ENCODE measurements around the gene ZNF407.

The ZNF407 gene

DNA sequence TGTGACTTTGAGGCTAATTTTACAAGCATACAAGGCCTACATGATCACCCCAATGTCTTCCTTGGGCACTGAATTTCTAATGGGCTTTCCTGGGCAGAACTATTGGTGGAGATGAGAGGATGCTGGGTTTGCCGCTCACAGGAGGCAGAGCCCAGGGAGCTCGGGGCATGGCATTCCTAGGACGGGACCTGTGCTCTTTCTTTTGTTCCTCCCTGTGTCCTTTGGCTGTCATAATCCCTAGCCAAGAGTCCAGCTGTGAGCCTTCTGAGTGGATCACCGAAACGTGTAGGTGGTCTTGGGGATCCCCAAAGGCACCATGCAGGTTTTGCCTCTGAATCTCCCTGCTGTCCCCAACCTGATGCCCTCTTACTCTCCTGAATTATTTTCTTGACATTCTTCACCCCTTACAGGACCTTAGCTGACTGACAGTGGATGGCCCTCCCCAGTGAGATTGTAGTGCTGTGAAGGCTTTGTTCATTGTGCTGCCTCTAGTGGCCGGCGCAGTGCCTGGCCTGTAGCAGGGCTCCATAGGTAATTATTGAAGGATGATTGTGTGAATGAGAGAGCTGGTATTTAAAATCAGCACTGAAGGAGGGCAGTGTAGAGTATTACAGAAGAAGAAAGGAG lies 221.9 kb downstream of the ZNF407 start:
- Mint-ChIP-seq H3K27me3 (no peaks in the 10 kb centered on the region), H3K4me1 (peaks cover 3% of the 10 kb centered on the region), H3K4me3 (no peak overlapping the region), H3K36me3 (peaks cover 16% of the 10 kb centered on the region), H3K9me3 (peaks cover 1% of the 10 kb centered on the region), H3K27ac (no peak overlapping the region)
- DNase-seq (ENCODE audit: low spot score in 2 of 2) (no peak), ATAC-seq (ENCODE audit: low read depth) (no peak)

DNA sequence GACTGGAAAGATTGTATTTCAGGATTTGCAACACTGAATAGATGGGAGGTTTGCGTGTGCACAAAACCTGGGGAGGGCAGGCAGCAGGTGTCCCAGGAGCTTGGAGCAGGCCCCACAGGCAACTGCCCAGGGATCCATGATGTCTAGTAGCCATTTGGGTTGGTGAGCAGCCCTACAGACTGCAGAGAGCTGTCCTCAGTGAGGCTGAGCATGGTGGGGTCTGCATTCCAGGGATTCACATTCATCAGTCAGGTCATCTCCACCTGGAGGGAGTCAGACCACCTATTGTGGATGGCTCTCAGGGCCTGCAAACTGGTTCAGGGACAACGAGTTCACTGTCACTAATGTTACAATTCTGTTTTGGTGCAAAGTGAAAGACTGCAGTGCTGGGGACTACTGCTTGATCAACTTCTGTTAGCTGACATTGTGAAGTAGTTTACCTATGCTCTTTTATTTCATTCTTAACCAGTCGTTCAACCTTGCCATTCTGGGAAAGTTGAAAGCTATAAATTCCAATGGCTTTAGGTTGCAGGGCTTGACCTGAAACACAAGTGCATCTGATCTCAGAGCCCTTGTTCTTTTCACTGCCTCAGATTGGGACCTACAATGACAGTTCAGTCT lies 222.6 kb downstream of the ZNF407 start:
- DNase-seq (ENCODE audit: low spot score in 2 of 2) (no peak), ATAC-seq (ENCODE audit: low read depth) (no peak)
- Mint-ChIP-seq H3K36me3 (peaks cover 16% of the 10 kb centered on the region), H3K4me1 (peaks cover 7% of the 10 kb centered on the region), H3K9me3 (peaks cover 1% of the 10 kb centered on the region), H3K4me3 (no peak overlapping the region), H3K27me3 (no peaks in the 10 kb centered on the region), H3K27ac (no peak overlapping the region)

DNA sequence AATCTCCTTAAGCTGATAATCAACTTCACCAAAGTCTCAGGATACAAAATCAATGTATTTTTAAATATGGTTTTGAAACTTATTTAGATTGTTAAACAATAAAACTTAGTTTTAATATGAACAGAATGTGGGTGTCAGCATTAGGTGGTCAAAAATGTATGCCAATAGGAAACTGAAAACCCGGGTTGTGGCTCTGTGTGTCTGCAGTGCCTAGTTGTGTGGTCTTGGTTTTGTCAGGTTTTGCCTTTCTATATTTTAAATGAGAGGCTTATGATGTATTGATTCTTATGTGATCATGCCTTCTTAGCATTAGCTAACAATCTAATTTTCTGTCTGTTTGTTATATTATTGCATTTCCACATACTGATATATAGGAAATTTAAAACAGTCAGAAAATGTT lies 227.8 kb downstream of the ZNF407 start:
- Mint-ChIP-seq H3K27ac (no peak overlapping the region), H3K4me1 (peaks cover 7% of the 10 kb centered on the region), H3K9me3 (peaks cover 1% of the 10 kb centered on the region), H3K36me3 (peaks cover 16% of the 10 kb centered on the region), H3K4me3 (no peak overlapping the region), H3K27me3 (no peaks in the 10 kb centered on the region)
- DNase-seq (ENCODE audit: low spot score in 2 of 2) = no peak
- no peak for ATAC-seq (ENCODE audit: low read depth)

DNA sequence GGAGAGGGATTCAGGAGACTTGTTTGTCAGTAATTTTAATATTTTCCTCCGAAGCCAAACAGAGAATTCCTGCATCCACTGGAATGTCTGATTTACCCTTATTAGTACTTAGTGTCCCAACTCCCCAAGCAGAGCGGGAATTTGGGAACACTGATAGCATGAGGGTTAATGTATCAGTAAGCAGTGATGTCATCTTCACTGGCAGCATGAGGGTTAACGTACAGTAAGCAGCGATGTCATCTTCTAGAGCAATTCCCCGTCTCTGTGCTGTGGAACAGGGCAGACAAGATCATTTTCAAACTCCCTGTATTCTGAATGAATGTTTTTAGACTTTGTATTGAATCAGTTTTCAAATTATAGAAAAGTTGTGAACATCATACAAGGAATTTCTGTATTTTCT lies 228.9 kb downstream of the ZNF407 start:
- DNase-seq (ENCODE audit: low spot score in 2 of 2) (no peak), ATAC-seq (ENCODE audit: low read depth) (no peak)
- Mint-ChIP-seq H3K4me1 (peaks cover 3% of the 10 kb centered on the region), H3K9me3 (no peaks in the 10 kb centered on the region), H3K27me3 (no peaks in the 10 kb centered on the region), H3K36me3 (peaks cover 13% of the 10 kb centered on the region), H3K27ac (no peak overlapping the region), H3K4me3 (no peak overlapping the region)

DNA sequence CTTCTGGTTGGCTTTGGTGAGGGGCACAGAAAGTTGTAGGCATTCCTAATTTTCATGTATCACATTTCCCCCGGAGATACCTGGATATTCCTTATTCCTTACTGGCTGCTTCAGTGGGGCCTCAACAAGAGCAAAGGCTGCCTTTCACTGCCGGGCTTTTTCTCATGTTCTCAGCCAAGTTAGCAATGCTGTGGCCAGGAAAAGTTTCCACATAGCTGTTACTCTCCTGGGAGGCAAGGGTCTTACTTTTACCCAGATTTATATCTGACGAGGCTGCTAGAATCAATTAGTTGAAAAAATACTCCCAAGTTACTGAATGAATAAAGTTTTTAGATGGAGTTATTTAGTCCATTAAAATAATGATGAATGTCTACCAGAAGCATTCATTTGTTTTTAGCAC lies 230.5 kb downstream of the ZNF407 start:
- no peaks in the 10 kb centered on the region for H3K9me3 Mint-ChIP-seq
- peaks cover 11% of the 10 kb centered on the region for H3K36me3 Mint-ChIP-seq
- H3K4me3 Mint-ChIP-seq = no peak overlapping the region
- H3K27me3 Mint-ChIP-seq = no peaks in the 10 kb centered on the region
- H3K4me1 Mint-ChIP-seq = peaks cover 3% of the 10 kb centered on the region
- ATAC-seq (ENCODE audit: low read depth) = no peak
- DNase-seq (ENCODE audit: low spot score in 2 of 2) = no peak
- H3K27ac Mint-ChIP-seq = no peak overlapping the region

DNA sequence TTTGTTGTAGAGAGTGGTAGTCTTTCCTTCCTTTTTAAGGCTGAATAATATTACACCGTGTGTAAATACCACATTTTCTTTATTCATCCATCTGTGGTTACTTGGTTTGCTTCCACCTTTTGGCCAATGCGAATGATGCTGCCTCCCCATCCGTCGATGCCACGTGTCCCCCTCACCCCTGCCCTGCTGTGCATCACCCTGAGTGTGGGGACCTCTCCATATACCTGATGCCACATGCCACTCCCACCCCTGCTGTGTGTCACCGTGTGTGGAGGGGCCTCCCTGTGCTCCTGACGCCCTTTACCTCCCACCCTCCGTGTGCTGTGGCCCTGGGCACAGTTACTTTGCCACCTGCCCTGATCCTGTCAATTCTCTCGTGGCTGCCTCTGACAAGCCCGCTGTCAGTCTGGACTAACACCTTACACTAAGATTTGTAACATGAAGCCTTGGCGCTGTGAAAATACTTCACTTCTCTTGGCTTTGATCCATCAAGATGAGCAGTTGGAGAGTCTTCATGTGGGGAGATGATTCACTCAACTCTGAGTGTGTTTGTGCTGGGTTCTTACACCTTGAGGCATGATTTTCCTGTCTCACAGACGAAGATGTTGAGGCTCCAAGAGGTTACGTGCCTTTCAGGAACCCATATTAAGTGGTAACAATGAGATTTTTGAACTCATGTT lies 234.0 kb downstream of the ZNF407 start:
- H3K4me3 Mint-ChIP-seq = no peak overlapping the region
- H3K9me3 Mint-ChIP-seq = no peaks in the 10 kb centered on the region
- DNase-seq (ENCODE audit: low spot score in 2 of 2) (no peak), ATAC-seq (ENCODE audit: low read depth) (no peak)
- no peaks in the 10 kb centered on the region for H3K27me3 Mint-ChIP-seq
- no peaks in the 10 kb centered on the region for H3K4me1 Mint-ChIP-seq
- H3K27ac Mint-ChIP-seq = no peak overlapping the region
- H3K36me3 Mint-ChIP-seq = peaks cover 12% of the 10 kb centered on the region

DNA sequence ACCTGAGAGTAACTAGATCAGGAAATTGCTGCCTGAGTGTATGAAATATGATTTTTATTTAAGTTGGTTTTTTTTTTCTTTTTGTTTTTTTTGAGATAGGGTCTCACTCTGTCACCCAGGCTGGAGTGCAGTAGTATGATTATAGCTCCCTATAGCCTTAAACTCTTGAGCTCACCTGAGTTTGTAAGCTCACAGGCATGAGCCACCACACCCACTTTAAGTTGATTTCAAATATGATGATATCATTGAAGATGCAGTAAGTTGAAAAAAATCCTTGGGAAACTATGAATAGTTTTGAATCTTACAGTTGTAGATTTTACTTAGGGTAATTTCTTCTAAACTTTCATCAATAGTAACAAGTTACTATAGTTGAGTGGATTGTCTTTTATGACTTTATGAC lies 234.7 kb downstream of the ZNF407 start:
- H3K36me3 Mint-ChIP-seq = peaks cover 13% of the 10 kb centered on the region
- DNase-seq (ENCODE audit: low spot score in 2 of 2) (no peak), ATAC-seq (ENCODE audit: low read depth) (no peak)
- no peak overlapping the region for H3K27ac Mint-ChIP-seq
- H3K9me3 Mint-ChIP-seq = no peaks in the 10 kb centered on the region
- no peaks in the 10 kb centered on the region for H3K27me3 Mint-ChIP-seq
- no peaks in the 10 kb centered on the region for H3K4me1 Mint-ChIP-seq
- no peak overlapping the region for H3K4me3 Mint-ChIP-seq

DNA sequence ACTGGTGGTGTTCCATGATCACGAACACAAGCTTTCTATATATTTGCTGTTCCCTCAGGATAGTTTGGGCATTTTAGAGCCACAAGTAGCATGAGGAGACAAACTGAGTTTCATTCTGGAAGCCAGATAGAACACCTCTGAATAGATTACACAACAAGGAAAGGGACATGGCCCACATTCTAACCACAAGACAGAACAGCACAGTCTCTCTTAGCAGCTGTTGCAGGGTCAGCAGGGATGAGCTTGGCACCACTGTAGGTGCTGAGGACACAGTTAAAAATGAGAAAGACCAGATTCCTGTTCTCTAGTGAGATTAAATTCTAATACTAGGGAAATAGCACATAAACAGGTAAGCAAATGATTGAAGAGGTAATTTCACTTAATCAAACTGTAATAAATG lies 235.3 kb downstream of the ZNF407 start:
- ATAC-seq (ENCODE audit: low read depth) (no peak), DNase-seq (ENCODE audit: low spot score in 2 of 2) (no peak)
- no peaks in the 10 kb centered on the region for H3K4me1 Mint-ChIP-seq
- no peak overlapping the region for H3K27ac Mint-ChIP-seq
- no peaks in the 10 kb centered on the region for H3K9me3 Mint-ChIP-seq
- H3K36me3 Mint-ChIP-seq = peaks cover 14% of the 10 kb centered on the region
- H3K27me3 Mint-ChIP-seq = no peaks in the 10 kb centered on the region
- no peak overlapping the region for H3K4me3 Mint-ChIP-seq

DNA sequence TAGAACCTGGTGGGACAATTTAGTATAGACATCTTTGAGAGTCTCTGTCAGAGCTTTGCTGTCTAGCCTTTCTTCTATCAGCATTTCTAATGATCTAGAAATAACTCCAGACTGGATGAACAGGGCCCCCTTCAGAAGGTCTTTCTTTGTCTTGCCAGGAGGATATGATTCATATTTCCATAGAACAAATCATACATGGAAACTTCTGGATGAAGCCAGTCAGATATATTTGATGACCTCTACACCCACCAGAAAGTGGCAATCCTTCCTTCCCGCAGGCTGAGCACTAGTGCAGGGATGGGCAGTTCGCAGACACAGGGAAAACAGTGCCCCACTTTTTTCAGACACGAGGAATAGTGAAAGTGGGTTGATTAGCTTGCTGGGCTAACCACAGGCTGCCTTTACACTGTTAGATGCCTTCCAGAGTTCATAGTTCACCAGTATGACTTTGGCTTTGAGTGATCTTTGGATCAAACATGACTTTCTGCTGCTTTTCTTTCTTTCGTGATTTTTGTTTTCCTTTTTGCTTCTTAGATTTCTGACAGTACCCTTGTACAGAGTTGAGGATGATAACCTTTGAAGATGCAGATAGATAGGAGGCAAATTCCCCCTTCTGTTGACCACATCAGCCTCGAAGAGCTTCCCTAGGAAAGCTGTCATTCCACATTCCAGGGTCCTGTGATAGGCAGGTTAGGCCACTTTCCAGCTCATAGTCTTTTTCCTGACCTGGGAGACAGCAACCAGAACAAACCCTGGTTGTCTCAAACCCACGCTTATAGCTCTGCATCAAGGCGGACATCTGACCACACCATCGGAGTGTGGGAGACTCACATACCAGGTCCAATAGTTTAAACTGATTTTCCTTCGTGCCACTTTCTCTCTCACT lies 237.0 kb downstream of the ZNF407 start:
- ATAC-seq (ENCODE audit: low read depth) (no peak), DNase-seq (ENCODE audit: low spot score in 2 of 2) (no peak)
- Mint-ChIP-seq H3K27me3 (no peaks in the 10 kb centered on the region), H3K4me3 (no peak overlapping the region), H3K4me1 (no peaks in the 10 kb centered on the region), H3K27ac (no peak overlapping the region), H3K36me3 (peaks cover 21% of the 10 kb centered on the region), H3K9me3 (no peaks in the 10 kb centered on the region)

DNA sequence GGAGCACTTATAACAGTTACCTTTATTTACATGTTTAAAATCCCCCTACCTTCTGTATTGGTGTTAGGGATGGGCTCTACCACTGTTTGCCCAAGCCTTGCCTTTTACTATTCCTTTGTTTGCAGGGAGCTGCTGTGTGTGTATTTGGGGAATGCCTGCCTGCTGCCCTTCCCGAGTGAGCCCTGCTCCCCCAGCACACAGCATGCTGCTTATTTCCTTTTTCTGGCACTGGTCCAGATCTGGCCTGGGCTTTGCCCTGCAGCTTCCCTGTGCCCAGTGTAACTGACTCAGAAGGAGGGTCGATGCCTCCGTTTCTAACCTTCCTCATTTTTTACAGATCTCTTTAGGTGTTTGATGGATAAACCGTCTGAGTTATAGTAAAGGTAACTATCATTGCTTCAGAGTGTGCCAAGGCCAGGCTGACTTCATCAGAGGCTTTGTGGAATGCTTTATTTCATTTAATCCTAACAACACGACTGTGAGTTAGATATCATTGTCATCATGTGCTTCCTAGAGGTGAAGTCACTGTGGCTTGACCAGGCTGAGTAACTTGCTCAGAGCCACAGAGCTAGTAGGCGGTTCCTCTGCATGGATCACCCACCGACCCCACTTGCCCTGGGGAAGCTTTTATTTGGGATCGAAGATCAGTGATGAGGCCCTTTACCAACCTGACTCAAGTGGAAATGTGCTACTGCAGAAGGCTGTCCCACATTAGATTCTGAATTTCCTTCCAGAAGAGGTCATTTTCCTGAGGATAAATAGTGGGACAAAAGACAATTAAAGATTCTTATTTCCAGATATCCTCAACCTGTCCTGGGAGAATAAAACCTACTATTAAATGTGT lies 238.8 kb downstream of the ZNF407 start:
- Mint-ChIP-seq H3K27me3 (no peaks in the 10 kb centered on the region), H3K36me3 (peaks cover 32% of the 10 kb centered on the region), H3K27ac (no peak overlapping the region), H3K4me1 (peaks cover 4% of the 10 kb centered on the region), H3K4me3 (no peak overlapping the region), H3K9me3 (no peaks in the 10 kb centered on the region)
- no peak for DNase-seq (ENCODE audit: low spot score in 2 of 2)
- ATAC-seq (ENCODE audit: low read depth) = no peak

DNA sequence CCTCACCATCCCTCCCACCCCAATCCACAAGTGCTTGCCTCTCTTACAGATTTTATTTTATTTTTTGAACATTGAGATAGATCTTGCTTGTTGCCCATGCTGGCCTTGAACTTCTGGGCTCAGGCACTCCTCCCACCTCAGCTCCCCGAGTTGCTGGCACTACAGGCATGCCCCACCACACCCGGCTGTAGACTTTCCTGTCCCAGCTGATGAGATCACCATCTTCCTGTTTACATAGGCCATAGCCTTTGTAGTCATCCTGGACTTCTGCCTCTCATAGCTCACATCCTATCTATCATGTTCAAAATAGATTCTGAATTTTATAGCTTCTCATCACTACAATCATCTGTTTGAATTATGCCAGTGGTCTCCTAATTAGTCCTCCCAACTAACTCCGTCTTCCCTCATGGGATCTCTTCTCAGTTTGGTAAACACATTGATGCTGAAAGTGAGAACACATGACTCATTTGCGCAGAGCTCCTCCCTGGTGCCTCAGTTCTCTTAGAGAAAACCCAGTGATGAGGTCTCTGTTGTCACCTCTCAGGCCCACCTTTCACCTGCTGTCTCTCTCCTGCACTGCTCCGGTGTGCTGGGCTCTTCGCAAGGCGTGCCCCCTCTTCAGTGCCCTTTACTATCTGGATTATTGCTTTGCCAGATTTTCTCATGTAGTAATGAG lies 243.0 kb downstream of the ZNF407 start:
- no peak overlapping the region for H3K27ac Mint-ChIP-seq
- H3K27me3 Mint-ChIP-seq = no peaks in the 10 kb centered on the region
- no peaks in the 10 kb centered on the region for H3K9me3 Mint-ChIP-seq
- DNase-seq (ENCODE audit: low spot score in 2 of 2) (no peak), ATAC-seq (ENCODE audit: low read depth) (no peak)
- peaks cover 32% of the 10 kb centered on the region for H3K36me3 Mint-ChIP-seq
- H3K4me1 Mint-ChIP-seq = peaks cover 4% of the 10 kb centered on the region
- H3K4me3 Mint-ChIP-seq = no peak overlapping the region

DNA sequence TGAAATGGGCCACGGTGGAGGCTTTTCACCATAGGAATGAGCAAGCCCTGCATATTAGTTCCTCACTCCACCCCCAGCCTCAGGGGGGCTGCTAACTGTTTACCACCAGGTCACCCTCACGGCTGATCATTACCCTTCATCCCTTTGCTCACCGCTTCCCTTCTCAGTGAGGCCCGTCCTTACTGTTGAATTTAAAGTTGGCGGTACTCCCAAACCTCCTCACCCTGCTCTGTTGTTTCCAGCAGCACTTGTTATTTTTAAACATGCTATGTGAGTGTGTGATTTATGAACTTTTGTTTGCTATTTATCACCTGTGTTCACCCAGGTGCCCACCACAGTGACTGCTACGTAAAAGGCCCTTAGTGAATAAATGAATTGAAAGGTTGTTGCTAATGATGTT lies 243.6 kb downstream of the ZNF407 start:
- Mint-ChIP-seq H3K4me1 (peaks cover 4% of the 10 kb centered on the region), H3K36me3 (peaks cover 32% of the 10 kb centered on the region), H3K4me3 (no peak overlapping the region), H3K9me3 (no peaks in the 10 kb centered on the region), H3K27me3 (no peaks in the 10 kb centered on the region), H3K27ac (no peak overlapping the region)
- ATAC-seq (ENCODE audit: low read depth) (no peak), DNase-seq (ENCODE audit: low spot score in 2 of 2) (no peak)

DNA sequence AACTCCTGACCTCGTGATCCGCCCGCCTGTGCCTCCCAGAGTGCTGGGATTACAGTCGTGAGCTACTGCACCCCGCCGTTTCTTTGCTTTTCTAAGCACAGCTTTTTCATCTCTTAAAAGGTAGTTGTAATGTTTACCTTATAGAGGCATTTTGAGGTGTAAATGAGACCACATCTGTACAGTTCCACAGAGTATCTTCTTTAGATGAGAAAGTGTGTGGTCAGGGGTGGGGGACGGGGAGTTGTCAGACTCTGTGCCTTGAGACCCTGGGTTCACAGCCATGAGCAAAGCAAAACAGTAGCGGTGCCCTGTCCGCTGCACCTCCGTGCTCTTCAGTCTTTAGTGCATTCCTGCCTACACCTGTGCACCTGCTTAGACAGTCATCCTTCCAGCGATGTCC lies 251.6 kb downstream of the ZNF407 start:
- Mint-ChIP-seq H3K27me3 (no peaks in the 10 kb centered on the region), H3K9me3 (no peaks in the 10 kb centered on the region), H3K36me3 (peaks cover 12% of the 10 kb centered on the region), H3K4me1 (no peaks in the 10 kb centered on the region), H3K27ac (no peak overlapping the region), H3K4me3 (no peak overlapping the region)
- no peak for ATAC-seq (ENCODE audit: low read depth)
- no peak for DNase-seq (ENCODE audit: low spot score in 2 of 2)

All from memory B cell (primary cell).